Measurements from ENCODE around the gene TYW1B.
"Not testable (repeated sequence)": the region's sequence is repeated elsewhere in the genome, so short reads cannot be mapped to it uniquely, and the experiment has no call there.

The TYW1B gene

GRCh38 chr7:72540106-72540611 is 287.8 kb downstream of the TYW1B start:
- H3K4me3 Mint-ChIP-seq = no peak overlapping the region
- H3K27ac Mint-ChIP-seq = no peak overlapping the region
- no peaks in the 10 kb centered on the region for H3K36me3 Mint-ChIP-seq
- no peaks in the 10 kb centered on the region for H3K9me3 Mint-ChIP-seq
- H3K27me3 Mint-ChIP-seq = peaks cover 2% of the 10 kb centered on the region
- no peaks in the 10 kb centered on the region for H3K4me1 Mint-ChIP-seq
- DNase-seq (ENCODE audit: low spot score in 2 of 2) = no peak
- no peak for ATAC-seq (ENCODE audit: low read depth)

DNA sequence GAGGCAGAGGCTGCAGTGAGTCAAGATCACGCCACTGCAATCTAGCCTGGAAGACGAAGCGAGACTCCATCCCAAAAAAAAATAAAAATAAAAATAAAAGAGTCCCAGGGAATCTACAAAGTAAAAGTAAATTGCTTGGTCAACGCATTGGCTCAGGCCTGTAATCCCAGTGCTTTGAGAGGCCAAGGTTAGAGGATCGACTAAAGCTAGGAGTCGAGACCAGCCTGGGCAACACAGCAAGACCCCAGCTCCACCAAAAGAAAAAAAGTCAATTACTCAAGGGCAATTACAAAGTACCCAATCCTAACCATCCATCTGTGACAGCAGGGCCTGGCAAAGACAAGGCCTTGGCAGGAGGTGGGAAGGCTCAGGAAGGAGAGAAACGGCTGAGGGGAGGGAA is 288.3 kb downstream of the TYW1B start:
- no peak for ATAC-seq (ENCODE audit: low read depth)

DNA sequence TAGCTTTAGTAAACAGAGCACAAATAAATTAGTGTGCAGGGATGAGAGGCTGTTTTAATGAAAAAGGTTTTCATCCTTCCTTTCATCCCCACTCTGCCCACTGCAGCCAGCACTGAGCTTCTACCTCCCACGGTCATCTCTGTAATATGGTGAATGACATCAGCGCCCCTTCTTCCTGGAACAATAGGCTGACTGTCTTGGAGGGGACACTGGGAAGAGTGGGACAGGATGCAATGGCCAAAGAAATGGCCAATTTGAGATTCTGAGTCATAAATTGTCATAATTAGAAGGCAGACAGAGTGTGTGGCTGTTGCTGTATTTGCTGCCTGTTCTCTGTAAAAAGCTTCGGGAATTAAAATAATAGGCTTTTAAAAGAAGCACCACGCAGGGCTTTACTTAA is 289.1 kb downstream of the TYW1B start:
- no peaks in the 10 kb centered on the region for H3K36me3 Mint-ChIP-seq
- ATAC-seq (ENCODE audit: low read depth) = no peak

More for the DNA sequence above, 288.3 kb downstream of the TYW1B start:
- no peak for DNase-seq (ENCODE audit: low spot score in 2 of 2)
- Mint-ChIP-seq H3K4me1 (no peaks in the 10 kb centered on the region), H3K27me3 (no peaks in the 10 kb centered on the region), H3K27ac (no peak overlapping the region), H3K4me3 (no peak overlapping the region), H3K36me3 (no peaks in the 10 kb centered on the region), H3K9me3 (no peaks in the 10 kb centered on the region)

DNA sequence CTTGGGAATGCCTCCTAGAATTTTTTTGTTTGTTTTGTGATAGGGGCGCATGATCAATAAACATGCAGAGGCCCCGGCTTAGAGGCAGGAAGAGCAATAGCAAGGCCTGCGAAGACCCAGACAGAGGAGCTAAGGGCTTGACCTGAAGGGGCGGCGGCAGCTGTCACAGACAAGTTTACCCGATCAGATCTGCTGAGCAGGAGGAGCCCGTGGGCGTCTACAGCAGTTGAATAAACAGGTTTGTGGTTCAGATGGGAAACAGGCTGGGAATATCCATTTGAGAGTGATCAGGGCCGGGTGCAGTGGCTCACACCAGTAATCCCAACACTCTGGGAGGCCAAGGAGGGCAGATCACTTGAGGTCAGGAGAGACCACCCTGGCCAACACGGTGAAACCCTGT is 289.9 kb downstream of the TYW1B start:
- no peaks in the 10 kb centered on the region for H3K36me3 Mint-ChIP-seq
- ATAC-seq (ENCODE audit: low read depth) = no peak
- no peaks in the 10 kb centered on the region for H3K9me3 Mint-ChIP-seq
- no peaks in the 10 kb centered on the region for H3K4me1 Mint-ChIP-seq
- H3K4me3 Mint-ChIP-seq = no peak overlapping the region
- H3K27ac Mint-ChIP-seq = no peak overlapping the region
- DNase-seq (ENCODE audit: low spot score in 2 of 2) = no peak
- no peaks in the 10 kb centered on the region for H3K27me3 Mint-ChIP-seq

More for the DNA sequence above, 289.1 kb downstream of the TYW1B start:
- Mint-ChIP-seq H3K27me3 (no peaks in the 10 kb centered on the region), H3K27ac (no peak overlapping the region), H3K4me1 (no peaks in the 10 kb centered on the region), H3K9me3 (no peaks in the 10 kb centered on the region), H3K4me3 (no peak overlapping the region)
- no peak for DNase-seq (ENCODE audit: low spot score in 2 of 2)

GRCh38 chr7:72536038-72536437 is 292.0 kb downstream of the TYW1B start:
- not testable (repeated sequence) for ATAC-seq (ENCODE audit: low read depth); H3K36me3 Mint-ChIP-seq; H3K27ac Mint-ChIP-seq; DNase-seq (ENCODE audit: low spot score in 2 of 2); H3K9me3 Mint-ChIP-seq; H3K4me1 Mint-ChIP-seq; H3K27me3 Mint-ChIP-seq; H3K4me3 Mint-ChIP-seq

GRCh38 chr7:72531048-72531447 is 297.0 kb downstream of the TYW1B start:
- H3K9me3 Mint-ChIP-seq; DNase-seq (ENCODE audit: low spot score in 2 of 2); H3K36me3 Mint-ChIP-seq; H3K4me3 Mint-ChIP-seq; H3K27me3 Mint-ChIP-seq; H3K4me1 Mint-ChIP-seq; ATAC-seq (ENCODE audit: low read depth); H3K27ac Mint-ChIP-seq: not testable (repeated sequence)
